ENCODE results near the gene CELF2. TPM values are rescaled to one million over a fixed set of nuclear protein-coding genes. Genes with fewer than 3 reads are reported as not detected.
A peak's percentile ranks its signal among the peaks of the same experiment; 100 is the strongest.

Gene CELF2
- total RNA-seq, 1 donor from 2014 or later, result 33.8 TPM

GRCh38 chr10:11317936-11318670 lies 300.4 kb downstream of the CELF2 start:
- Mint-ChIP-seq H3K9me3 (ENCODE audit: unreplicated experiment) (no peaks in the 10 kb centered on the region), H3K27ac (ENCODE audit: unreplicated experiment) (no peak overlapping the region), H3K36me3 (ENCODE audit: unreplicated experiment) (peaks cover 8% of the 10 kb centered on the region), H3K27me3 (ENCODE audit: unreplicated experiment) (no peaks in the 10 kb centered on the region), H3K4me3 (ENCODE audit: unreplicated experiment) (no peak overlapping the region), H3K4me1 (ENCODE audit: unreplicated experiment) (no peaks in the 10 kb centered on the region)
- no peak for TF ChIP-seq CTCF (IDR thresholded peaks at IDR 0.05)
- DNase-seq (ENCODE audit: extremely low spot score, unreplicated experiment), result no peak

- Mint-ChIP-seq H3K36me3 (ENCODE audit: unreplicated experiment) (peaks cover 5% of the 10 kb centered on the region), H3K27ac (ENCODE audit: unreplicated experiment) (no peak overlapping the region)
- no peak for TF ChIP-seq CTCF (IDR thresholded peaks at IDR 0.05)
Observed at GRCh38 chr10:11318826-11319598, 301.3 kb downstream of the CELF2 start.

GRCh38 chr10:11319990-11320602 lies 302.4 kb downstream of the CELF2 start:
- H3K27me3 Mint-ChIP-seq (ENCODE audit: unreplicated experiment), result no peaks in the 10 kb centered on the region
- no peaks in the 10 kb centered on the region for H3K36me3 Mint-ChIP-seq (ENCODE audit: unreplicated experiment)
- no peak overlapping the region for H3K27ac Mint-ChIP-seq (ENCODE audit: unreplicated experiment)
- TF ChIP-seq CTCF (IDR thresholded peaks at IDR 0.05), result no peak
- H3K4me3 Mint-ChIP-seq (ENCODE audit: unreplicated experiment), result no peak overlapping the region
- no peak for DNase-seq (ENCODE audit: extremely low spot score, unreplicated experiment)
- no peaks in the 10 kb centered on the region for H3K4me1 Mint-ChIP-seq (ENCODE audit: unreplicated experiment)
- H3K9me3 Mint-ChIP-seq (ENCODE audit: unreplicated experiment), result no peaks in the 10 kb centered on the region

More at GRCh38 chr10:11318826-11319598, 301.3 kb downstream of the CELF2 start:
- H3K9me3 Mint-ChIP-seq (ENCODE audit: unreplicated experiment), result no peaks in the 10 kb centered on the region
- DNase-seq (ENCODE audit: extremely low spot score, unreplicated experiment), result peak; percentile 80
- no peaks in the 10 kb centered on the region for H3K27me3 Mint-ChIP-seq (ENCODE audit: unreplicated experiment)
- no peak overlapping the region for H3K4me3 Mint-ChIP-seq (ENCODE audit: unreplicated experiment)
- H3K4me1 Mint-ChIP-seq (ENCODE audit: unreplicated experiment), result no peaks in the 10 kb centered on the region

GRCh38 chr10:11320809-11321520 lies 303.3 kb downstream of the CELF2 start:
- no peak for DNase-seq (ENCODE audit: extremely low spot score, unreplicated experiment)
- Mint-ChIP-seq H3K4me3 (ENCODE audit: unreplicated experiment) (no peak overlapping the region), H3K9me3 (ENCODE audit: unreplicated experiment) (no peaks in the 10 kb centered on the region), H3K36me3 (ENCODE audit: unreplicated experiment) (no peaks in the 10 kb centered on the region), H3K4me1 (ENCODE audit: unreplicated experiment) (no peaks in the 10 kb centered on the region), H3K27ac (ENCODE audit: unreplicated experiment) (no peak overlapping the region), H3K27me3 (ENCODE audit: unreplicated experiment) (no peaks in the 10 kb centered on the region)
- TF ChIP-seq CTCF (IDR thresholded peaks at IDR 0.05), result no peak

All from osteocyte (in vitro differentiated cells).